Left cardiac atrium (tissue), 4 donors: Measurements from ENCODE around the gene ALKBH3. TPM values are rescaled to one million over a fixed set of nuclear protein-coding genes. Genes with fewer than 3 reads are reported as not detected.
A peak's percentile ranks its signal among the peaks of the same experiment; 100 is the strongest.

Experiments
- ATAC-seq, 2 donors: fragments of 200-7000 bp; cut with Tn5 transposase; one replicate each; pipeline ENCODE4 v1.9.1; 2020; ENCODE audit warnings: mild to moderate bottlenecking in 2 of 2, moderate library complexity in 2 of 2
- DNase-seq: peaks from one replicate; pipeline ENCODE4 v3.0.0-alpha.2; 2020
- intact Hi-C, 2 donors: fragments of 100-400 bp; cut with DNase I; formaldehyde crosslinking; loops; one replicate each; pipeline versions ENCODE4 v1.14.1 to v1.15.1; 2022 to 2023
- total RNA-seq, 2 donors: library from RNA; stranded (reverse); fragmentation: NEBNext Ultra II Directional; extraction: Animal tissue kit (Norgen Biotek cat#: 25700); gene quantifications; one replicate each; pipeline ENCODE4 v1.2.1, GENCODE V29; 2021
- donor health status: DM: no; HTN: yes; CAD: no.
- donor health status: DM: no; HTN: yes; CAD: no; lungs with severe emphysema.
- donor health status: DM: yes; HTN: yes; CAD: no.
- donor health status: Dilated cardiomyopathy.

ALKBH3 gene
- total RNA-seq, 2 donors from 2014 or later = 13.8 to 20.1 TPM

DNA sequence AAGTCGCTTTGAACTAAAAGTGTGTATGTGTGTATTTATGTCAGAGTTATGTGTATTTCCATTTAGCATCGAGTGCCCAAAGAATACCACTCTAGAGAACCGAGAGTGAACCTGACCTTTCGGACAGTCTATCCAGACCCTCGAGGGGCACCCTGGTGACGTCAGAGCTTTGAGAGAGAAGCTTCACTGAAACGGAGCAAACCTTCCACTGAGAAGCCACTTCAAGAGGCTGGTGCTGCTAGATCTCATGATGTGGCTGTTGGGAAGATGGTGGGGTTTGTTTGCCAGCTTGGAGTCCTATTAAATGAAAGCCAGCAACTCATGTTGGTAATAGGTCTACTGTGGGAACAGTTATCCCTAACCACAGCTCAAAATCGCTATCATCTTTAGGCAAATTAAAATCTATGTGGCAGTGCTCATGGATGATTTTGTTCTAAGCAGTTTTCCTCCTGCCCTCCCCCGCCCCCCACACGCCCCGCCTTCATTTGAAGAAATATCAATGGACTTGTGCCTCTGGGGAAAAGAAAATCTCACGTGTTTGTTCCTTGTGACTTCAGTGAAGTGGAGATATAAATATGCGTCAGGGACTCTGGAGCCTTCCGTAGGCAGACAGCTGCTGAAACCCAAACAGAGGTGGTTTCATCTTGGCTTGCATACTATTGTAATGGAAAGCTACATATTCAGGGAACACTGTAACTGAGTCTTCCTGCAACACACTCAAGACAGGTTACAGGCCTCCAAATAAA lies 39.4 kb downstream of the ALKBH3 start:
- intact Hi-C loops = no loop called here
- DNase-seq (no peak), ATAC-seq (peak in 1 of 2 donors; percentile 29)

DNA sequence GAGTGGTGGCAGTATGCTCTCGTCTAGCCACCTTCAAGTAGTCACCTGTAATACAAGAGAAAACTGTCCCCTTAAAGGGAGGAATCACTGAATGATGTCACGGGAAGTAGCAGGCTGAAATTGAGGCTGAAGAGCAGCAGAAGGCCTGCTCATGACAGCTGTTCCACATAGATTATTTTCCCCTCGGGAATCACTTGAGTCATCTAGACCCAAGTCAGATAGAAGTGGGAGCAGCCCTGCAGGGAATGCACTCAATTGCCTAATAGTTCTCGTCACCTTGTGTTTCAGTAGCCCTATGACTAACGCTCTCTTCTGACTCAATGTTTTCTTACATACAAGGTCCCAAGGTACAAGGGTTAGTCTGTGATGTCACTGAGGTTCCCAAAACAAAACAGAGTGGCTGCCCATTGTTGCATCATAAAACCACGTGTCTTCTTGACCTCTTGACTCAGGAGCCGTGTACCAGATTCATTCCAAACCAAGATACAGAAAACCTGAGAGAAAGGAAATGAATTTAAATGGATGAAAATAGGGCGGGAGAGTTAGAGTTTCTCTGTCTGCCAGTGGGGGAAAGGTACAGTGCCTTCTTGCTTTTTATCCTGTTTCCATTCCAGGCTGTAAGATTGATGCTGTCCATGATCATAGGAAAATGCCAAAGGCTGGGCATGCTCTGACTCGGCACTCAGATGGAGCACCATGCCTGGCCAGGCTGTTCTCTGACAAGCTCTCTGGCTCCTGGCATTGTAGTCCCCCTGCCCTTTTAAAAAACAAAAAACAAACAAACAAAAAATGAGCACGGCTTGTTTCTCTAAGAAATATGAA lies 40.2 kb downstream of the ALKBH3 start:
- intact Hi-C loops = no loop called here
- DNase-seq (peak; percentile 66), ATAC-seq (peak; percentile 76 to 89)

DNA sequence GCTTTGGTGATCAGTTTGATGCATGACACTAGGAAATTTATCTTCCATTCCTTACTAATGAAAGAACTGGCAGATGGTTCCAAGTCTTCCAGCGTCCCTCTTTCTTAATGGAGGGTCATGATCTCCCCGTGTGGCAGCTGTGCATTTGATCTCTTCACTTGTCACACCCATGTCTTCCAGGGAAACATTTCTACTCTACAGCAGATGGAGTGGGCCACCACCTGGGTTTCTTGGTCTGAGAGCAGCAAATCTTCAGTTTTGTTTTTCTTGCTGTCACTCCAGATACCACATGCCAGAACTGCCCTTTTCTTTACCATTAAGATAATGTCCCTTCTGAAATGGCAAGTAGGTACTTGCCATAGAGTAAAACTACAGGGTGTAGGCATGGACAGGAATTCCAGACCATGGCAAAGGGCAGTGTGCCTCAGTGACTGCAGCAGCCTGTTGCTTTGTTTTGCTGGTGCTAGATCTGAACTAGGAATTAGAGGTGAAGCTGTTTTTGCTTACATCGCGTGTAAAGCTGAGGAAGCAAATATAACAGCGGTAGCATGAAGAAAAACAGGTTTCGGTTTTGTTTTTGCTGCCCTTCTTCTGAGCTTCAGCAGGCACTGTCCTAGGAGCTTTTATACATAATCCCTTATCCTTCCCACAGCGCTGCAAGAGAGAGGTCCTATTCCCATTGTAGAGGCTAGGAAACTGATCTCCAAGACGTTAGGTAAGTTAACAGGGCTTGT lies 41.1 kb downstream of the ALKBH3 start:
- ATAC-seq = no peak
- DNase-seq = no peak
- intact Hi-C loops = no loop called here

DNA sequence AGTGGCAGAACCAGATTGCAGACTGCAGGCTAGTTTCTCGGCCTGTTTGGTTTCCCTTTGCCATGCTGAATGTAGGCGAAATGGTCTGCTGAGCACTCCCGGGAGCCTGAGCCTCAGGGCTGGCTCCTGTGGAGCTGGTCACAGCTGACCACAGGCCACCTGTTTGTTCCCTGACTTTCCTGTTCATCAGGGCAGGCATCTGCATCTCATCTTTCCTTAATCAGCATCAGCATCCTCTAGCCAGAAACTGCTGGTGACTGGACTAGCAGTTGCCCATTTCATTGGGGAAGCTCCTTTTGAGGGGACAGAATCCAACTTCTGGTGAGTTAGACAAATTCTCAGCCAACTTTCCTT lies 41.6 kb downstream of the ALKBH3 start:
- intact Hi-C loops = no loop called here
- DNase-seq (no peak), ATAC-seq (no peak)

DNA sequence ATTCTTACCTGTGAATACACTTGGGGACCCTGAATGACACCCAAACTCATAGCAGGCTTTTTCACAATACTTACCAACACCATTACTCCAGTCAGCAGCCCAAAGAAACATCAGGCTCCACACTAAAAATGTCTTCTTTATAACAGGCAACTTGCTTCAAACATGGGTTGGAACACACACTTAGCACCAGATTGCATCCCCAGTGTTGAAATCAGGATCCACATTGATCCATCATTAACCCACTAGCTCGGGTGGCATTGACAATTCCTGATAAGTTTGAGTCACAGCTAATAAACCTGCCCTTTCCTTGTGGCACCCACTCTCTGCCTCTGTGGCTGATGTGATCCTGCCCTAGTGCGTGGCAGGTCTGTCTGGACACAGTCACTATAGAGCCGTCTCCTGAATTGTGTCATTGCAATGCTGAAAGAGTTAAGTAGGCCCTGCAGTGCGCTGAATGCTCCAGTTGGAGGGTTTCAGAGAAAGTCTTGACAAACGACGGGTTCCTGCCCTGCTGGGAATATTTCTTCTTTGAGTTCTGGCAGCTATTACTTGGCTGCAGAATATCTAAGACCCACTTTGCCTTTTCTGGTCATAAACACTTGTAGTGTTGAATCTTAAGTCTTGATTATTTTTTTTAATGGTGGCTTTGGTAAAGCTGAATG lies 42.2 kb downstream of the ALKBH3 start:
- intact Hi-C loops = no loop called here
- DNase-seq (no peak), ATAC-seq (peak in 1 of 2 donors; percentile 24)

DNA sequence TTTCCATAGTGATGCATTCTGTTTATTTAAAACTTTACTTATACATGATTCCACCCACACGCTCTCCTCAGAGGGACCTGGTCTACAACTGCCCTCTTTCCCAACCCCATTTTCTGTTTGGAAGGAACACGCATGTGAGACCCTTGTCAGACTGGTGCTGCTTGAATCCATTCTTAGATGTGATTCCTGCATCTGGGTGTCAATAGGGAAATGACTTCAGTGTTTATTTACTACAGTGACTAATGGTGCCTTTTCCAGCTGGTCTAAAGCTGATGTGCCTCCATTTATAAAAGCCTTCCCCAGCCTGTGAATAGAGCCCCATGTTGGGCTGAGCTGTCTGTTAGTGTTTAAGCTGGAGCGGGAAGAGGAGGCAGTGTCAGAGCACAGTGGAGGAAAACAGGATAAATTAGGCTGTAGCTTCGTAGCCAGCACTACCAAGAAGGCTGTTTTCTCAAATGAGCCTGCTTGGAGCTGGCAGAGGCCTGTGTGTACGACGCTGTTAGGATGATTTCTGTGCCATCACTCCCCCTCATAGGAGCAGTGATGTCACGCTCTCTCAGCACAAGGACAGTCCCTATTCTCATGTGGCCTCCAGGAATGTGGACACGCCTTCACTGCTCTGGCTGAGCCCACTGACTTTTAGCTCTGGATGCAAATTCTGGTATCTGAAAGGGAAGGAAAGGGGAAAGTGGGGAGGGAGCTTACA lies 42.9 kb downstream of the ALKBH3 start:
- peak; percentile 58 to 71 for ATAC-seq
- intact Hi-C loops = no loop called here
- peak; percentile 75 for DNase-seq

DNA sequence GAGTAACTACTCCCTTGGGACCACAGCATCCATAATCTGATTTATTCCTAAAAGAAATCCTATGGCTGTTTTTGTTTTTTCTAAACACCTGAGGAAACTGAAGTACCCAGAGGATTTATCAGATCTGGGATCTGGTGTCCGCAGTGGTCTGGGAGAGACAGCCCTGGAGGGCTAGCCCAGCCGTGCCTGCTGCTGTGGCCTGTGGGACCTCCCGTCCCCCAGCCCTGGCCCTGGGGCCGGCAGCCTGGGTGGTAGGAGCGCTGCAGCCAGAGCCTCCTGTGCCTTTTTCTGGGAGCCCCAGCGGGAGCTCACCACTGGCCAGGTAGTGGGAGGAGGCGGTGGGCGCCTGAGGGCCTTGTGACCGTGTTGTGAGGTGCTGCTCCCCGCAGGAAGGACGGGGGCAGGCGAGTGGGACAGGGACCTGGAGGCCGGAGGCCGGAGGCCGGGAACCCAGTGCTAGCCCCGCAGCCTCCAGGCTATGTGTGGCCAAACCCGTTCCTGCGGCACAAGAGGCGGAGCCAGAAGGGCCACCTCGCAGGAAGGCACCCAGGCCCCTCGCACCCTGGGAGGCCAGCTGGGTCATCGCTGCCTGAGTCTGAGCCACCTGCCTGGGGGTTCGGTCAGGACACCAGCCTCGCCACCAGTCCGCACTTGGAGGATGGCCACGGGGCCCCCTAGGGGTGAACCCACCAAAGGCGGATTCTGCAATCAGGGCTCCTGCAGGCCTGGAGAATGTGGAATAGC lies 43.7 kb downstream of the ALKBH3 start:
- ATAC-seq = no peak
- intact Hi-C loops = no loop called here
- no peak for DNase-seq

DNA sequence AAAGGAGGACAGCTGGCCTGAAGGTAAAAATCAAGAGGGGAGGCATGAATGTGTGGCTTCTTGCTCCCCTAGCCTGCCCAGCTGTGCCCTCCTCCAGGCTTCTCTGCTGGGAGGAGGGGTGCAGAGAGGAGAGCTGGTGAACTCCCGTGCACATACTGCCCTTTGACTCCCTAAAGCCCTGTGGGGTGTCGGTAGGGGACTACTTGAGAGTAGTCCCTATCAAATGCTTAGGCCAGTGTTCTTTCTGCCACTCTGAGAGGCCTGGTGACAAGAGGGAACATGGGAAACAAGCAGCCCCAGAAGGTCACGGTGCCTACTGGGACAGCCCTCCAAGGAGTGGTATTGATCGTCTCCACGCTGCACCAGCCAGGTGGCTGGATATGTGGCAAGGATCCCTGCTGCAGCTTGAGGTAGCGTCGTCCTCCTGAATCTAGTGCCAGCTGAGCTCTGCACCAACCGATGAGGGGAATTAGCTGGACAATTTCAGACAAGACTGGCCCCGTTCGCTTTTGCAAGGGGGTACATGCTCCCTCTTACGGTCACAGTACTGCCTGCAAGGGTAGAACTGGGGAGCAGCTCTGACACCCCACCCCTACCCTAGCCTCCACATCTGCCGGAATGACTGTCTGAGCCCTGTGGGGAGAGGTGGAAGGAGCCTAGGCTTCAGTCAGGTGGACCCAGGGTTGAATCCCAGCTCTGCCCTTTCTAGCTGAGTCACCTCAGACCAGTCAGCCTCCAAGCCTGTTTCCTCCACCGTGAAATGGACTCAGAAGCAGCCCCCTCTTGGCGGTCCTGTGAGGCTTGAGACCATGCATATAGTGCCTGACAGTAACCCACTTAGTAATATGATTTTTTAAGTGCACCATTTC lies 44.7 kb downstream of the ALKBH3 start:
- DNase-seq = no peak
- ATAC-seq = no peak
- intact Hi-C loops = no loop called here

DNA sequence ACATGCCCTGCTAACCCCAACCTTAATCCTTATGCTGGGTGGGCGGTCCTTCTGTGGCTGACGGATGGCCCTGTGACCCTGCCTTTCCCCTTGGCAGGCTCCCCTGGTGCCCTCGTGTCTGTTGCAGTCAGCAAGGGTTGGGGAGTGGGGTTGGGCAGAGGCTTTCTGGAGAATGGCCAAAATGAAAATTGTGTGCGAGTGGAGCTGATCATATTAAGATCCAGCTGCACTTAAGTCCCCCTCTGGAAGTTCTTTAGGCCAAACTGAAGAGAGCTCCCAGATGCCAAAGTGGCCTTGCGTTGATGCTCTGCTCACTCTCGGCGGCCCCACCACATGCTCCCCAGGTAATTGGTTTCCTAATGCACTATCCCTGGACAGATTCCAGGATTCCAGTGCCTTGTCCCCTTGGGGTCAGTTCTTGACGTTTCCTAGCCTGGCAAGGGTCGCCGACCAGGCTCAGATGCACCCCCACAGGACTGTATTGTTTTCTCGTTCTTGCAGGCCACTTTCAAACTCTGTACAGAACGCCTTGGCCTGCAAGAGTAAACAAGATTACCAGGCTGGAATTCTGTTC lies 45.4 kb downstream of the ALKBH3 start:
- DNase-seq (no peak), ATAC-seq (no peak)
- intact Hi-C loops = no loop called here

DNA sequence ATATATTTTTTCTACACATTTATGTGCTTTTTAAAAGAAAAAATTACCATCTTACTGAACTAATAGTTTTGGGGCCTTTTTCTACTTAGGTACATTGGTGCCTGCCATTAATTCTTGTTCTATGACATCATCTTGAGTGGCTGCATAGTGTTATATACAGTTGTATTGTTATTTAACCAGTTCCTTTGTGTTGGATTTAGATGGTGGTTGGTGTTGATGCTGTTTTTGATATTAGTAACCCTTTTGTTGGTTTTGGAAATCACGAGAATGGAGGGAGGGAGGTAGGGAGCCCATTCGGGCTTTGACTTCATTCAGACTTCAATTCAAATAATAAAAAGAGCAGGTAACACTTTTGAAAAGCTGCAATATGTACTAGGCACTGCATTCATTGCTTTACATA lies 46.4 kb downstream of the ALKBH3 start:
- intact Hi-C loops = no loop called here
- DNase-seq (no peak), ATAC-seq (no peak)

DNA sequence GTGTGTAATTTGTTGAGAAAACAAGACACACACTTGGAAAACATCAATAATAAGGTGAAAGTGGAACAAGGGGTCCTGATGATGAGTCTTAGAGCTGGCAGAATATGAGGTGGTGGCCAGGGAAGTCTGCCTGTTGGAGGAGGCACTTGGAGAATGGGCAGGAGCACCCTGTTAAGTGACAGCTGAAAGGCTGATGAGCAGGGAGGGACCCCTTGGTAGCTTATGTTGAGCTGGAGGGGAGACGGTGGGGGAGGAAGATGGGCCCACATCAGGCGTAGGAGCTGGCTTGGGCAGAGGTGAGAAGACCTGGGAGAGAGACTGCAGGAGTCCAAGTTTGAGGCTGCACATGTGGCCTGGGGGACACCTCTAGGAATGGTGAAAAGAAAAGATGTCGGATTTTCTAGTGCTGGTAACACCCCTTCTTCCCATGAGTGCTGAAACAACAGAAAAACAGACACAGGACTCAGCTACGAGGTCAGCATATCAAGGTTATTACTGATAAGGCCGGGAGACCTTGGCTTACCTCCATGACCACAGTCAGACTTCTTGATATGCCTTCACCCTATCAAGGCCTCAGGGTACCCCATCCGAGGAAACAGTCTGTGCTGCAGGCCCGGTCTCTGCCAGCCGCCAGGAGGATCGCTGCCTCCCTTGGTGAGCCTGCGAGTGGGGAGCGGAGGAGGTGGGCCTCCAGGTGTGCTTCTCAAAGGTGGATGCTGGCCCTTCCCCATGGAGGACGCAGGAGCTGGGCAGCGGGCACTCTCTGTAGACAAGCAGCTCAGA lies 47.5 kb downstream of the ALKBH3 start:
- ATAC-seq = no peak
- intact Hi-C loops = no loop called here
- no peak for DNase-seq

DNA sequence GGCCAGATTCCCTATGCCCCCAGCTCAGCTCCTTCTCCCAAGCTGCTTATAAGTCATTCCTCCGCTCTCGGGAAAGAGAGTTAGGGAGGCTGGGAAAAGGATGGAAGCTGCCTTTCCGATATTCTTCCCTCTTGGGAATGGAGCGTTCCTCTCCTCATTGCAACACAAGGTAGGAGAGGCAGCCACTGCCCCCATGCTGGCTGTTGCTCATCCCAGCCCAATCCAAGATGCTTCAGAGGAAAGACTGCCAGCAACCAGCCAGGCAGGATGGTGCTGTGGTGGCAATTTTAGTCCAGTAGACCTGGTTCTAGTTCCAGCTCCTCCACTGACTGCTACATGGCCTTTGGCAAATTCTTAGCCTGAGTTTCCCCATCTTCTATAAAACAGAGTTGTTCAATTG lies 48.1 kb downstream of the ALKBH3 start:
- no peak for DNase-seq
- no peak for ATAC-seq
- intact Hi-C loops = no loop called here

DNA sequence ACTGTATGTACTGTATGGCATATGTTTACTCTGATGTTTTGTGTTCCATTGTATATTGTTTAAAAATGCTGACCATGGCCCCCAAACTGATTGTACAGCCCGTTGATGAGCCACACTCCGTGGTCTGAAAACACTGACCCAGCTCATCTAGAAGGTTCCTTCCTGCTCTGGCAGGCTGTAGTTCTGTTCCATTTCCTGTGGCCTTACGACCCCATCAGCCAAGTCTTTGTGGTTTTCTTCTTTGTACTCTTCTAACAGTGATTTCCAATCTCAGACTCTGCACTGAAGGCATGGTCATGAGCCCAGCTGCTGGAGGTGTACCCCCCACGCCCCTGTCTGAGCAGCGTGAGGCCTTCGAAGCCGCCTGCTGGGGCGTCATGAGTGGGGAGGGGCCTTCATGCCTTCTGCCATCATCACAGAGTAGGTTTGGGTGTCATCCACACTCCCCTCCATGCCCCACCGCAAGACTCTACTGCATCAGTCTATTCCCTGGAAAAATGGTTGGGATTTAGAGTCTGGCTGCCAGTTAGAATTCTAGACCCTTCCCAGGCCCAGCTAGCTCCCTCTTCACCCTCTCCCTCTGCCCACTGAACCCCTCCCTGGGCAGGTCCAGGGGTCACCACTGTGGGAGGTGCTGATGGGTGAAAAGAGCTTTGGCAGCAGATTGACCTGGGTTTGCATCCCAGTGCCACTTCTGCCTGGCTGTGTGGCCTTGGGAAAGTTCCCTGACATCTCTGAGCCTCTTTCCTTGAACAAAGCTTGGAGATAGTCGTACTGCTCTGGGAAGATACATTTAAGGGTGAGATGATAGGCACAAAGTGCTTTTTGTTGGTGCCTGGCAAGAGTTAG lies 50.5 kb downstream of the ALKBH3 start:
- DNase-seq (no peak), ATAC-seq (no peak)
- intact Hi-C loops = no loop called here

DNA sequence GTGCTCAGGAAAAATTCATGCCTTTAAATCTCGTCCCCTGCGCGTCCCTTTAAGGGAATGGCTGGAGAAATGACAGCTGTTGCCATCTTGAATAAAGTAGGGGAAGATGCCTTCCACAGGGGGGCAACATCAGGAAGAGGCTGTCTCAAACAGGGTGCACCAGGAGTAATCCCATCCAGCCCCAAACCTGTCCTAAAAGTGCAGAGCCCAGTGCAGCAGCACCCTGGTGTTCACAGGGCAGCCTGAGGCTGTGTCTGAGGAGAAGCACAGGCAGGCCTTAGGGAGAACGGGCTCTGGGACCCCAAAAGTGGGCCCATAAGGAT lies 51.0 kb downstream of the ALKBH3 start:
- ATAC-seq = no peak
- intact Hi-C loops = no loop called here

DNA sequence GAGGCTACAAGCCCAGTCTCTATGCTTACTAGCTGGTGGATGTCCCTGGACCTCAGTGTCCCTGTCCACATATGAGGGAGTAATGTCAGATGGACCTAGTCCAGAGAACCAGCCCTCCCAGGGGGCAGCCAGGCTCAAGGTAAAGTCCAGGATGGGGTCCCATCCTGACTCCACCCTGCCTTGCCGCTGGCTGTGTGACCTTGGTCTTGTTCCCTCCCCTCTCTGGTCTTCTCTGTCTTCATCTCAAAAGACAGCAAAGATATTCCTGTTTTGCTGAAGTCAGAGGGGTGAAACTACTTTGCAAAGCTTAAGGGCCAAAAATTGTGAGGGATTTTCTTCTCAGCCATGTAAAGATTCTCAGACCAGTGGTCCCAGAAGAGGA lies 52.6 kb downstream of the ALKBH3 start:
- intact Hi-C loops = no loop called here
- no peak for ATAC-seq
- DNase-seq = no peak

More for the DNA sequence above, 51.0 kb downstream of the ALKBH3 start:
- no peak for DNase-seq
